Ramos (cell line): Measurements from ENCODE around the gene MAN2B2.
"Not testable (repeated sequence)": the region's sequence is repeated elsewhere in the genome, so short reads cannot be mapped to it uniquely, and the experiment has no call there.

Source experiments
- in situ Hi-C: fragments of 300-500 bp; cut with MboI; formaldehyde crosslinking; loops from one replicate; pipeline ENCODE4 v1.14.3; 2022; ENCODE audit warnings: low sequenced_read_pairs; ENCODE audit not compliant: unreplicated experiment

Gene MAN2B2

GRCh38 chr4:6612961-6613675 lies 38.1 kb downstream of the MAN2B2 start:
- in situ Hi-C loops, result no loop called here

- in situ Hi-C loops, result no loop called here
These were observed 39.0 kb downstream of the MAN2B2 start for GRCh38 chr4:6613676-6614651.

GRCh38 chr4:6614701-6615230 lies 39.8 kb downstream of the MAN2B2 start:
- in situ Hi-C loops, result no loop called here

GRCh38 chr4:6616087-6616995 lies 41.4 kb downstream of the MAN2B2 start:
- in situ Hi-C loops, result no loop called here

- in situ Hi-C loops, result no loop called here
These were observed 42.3 kb downstream of the MAN2B2 start for GRCh38 chr4:6617246-6617645.

- in situ Hi-C loops, result no loop called here
These were observed 43.6 kb downstream of the MAN2B2 start for GRCh38 chr4:6618386-6619115.

- in situ Hi-C loops, result no loop called here
These were observed 44.1 kb downstream of the MAN2B2 start for GRCh38 chr4:6619116-6619465.

GRCh38 chr4:6619466-6620255 lies 44.7 kb downstream of the MAN2B2 start:
- in situ Hi-C loops, result no loop called here

- in situ Hi-C loops, result no loop called here
These were observed 45.3 kb downstream of the MAN2B2 start for GRCh38 chr4:6620296-6620695.

GRCh38 chr4:6620891-6621555 lies 46.0 kb downstream of the MAN2B2 start:
- in situ Hi-C loops, result no loop called here

GRCh38 chr4:6621556-6621927 lies 46.6 kb downstream of the MAN2B2 start:
- in situ Hi-C loops, result no loop called here

- in situ Hi-C loops, result no loop called here
These were observed 47.8 kb downstream of the MAN2B2 start for GRCh38 chr4:6622744-6623143.

GRCh38 chr4:6625256-6625655 lies 50.3 kb downstream of the MAN2B2 start:
- in situ Hi-C loops, result no loop called here

- in situ Hi-C loops, result no loop called here
These were observed 51.1 kb downstream of the MAN2B2 start for GRCh38 chr4:6626066-6626465.

- in situ Hi-C loops, result no loop called here
These were observed 52.8 kb downstream of the MAN2B2 start for GRCh38 chr4:6627832-6628231.

GRCh38 chr4:6628484-6628883 lies 53.5 kb downstream of the MAN2B2 start:
- in situ Hi-C loops, result not testable (repeated sequence)

- in situ Hi-C loops, result no loop called here
These were observed 57.1 kb downstream of the MAN2B2 start for GRCh38 chr4:6632125-6632524.
